ENCODE data around the gene SORCS1. TPM values are rescaled to one million over a fixed set of nuclear protein-coding genes. Genes with fewer than 3 reads are reported as not detected.
A peak's percentile ranks its signal among the peaks of the same experiment; 100 is the strongest.

The SORCS1 gene
- total RNA-seq, 1 donor from 2014 or later, result 1.1 TPM

- Histone ChIP-seq H3K4me2 (ENCODE audit: low read length) (no peak overlapping the region), H3K27ac (ENCODE audit: low read depth, low read length) (no peak overlapping the region), H2AFZ (ENCODE audit: low read depth, low read length) (peak overlapping the region; percentile 52), H3K4me3 (ENCODE audit: insufficient read depth, low read depth, low read length) (no peak overlapping the region), H3K4me1 (ENCODE audit: insufficient read depth, low read length) (no peaks in the 10 kb centered on the region), H3K27me3 (ENCODE audit: insufficient read depth, low read length) (peaks cover 18% of the 10 kb centered on the region), H4K20me1 (ENCODE audit: insufficient read depth, low read length) (no peaks in the 10 kb centered on the region), H3K9me3 (ENCODE audit: insufficient read depth, low read depth, low read length) (peaks cover 2% of the 10 kb centered on the region), H3K79me2 (ENCODE audit: insufficient read depth, low read length) (no peaks in the 10 kb centered on the region), H3K9ac (ENCODE audit: low read length) (no peak overlapping the region), H3K36me3 (ENCODE audit: insufficient read depth, low read length) (no peaks in the 10 kb centered on the region)
- FAIRE-seq (no peak), DNase-seq (ENCODE audit: low read depth) (no peak)
- peak overlapping the region; percentile 76 for H3K4me3 Mint-ChIP-seq (ENCODE audit: unreplicated experiment)
- H3K36me3 Mint-ChIP-seq (ENCODE audit: low read depth, unreplicated experiment), result no peaks in the 10 kb centered on the region
- H3K27me3 Mint-ChIP-seq (ENCODE audit: low read depth, unreplicated experiment), result peaks cover 26% of the 10 kb centered on the region
- no peaks in the 10 kb centered on the region for H3K9me3 Mint-ChIP-seq (ENCODE audit: unreplicated experiment)
- TF ChIP-seq CTCF (IDR thresholded peaks at IDR 0.05; ENCODE audit: insufficient read depth, low read depth, low read length), result no peak
- no peak for TF ChIP-seq EZH2 (IDR thresholded peaks at IDR 0.05; ENCODE audit: insufficient read depth, low read length)
- no peaks in the 10 kb centered on the region for H3K4me1 Mint-ChIP-seq (ENCODE audit: low read depth, unreplicated experiment)
- no peak overlapping the region for H3K27ac Mint-ChIP-seq (ENCODE audit: unreplicated experiment)
These were observed 1.2 kb downstream of the SORCS1 start for GRCh38 chr10:107163076-107163855.

- Mint-ChIP-seq H3K27me3 (ENCODE audit: low read depth, unreplicated experiment) (peaks cover 19% of the 10 kb centered on the region), H3K4me1 (ENCODE audit: low read depth, unreplicated experiment) (no peaks in the 10 kb centered on the region), H3K27ac (ENCODE audit: unreplicated experiment) (no peak overlapping the region), H3K9me3 (ENCODE audit: unreplicated experiment) (no peaks in the 10 kb centered on the region), H3K4me3 (ENCODE audit: unreplicated experiment) (no peak overlapping the region), H3K36me3 (ENCODE audit: low read depth, unreplicated experiment) (no peaks in the 10 kb centered on the region)
- H3K4me3 ChIP-seq (ENCODE audit: insufficient read depth, low read depth, low read length), result no peak overlapping the region
- H3K27ac ChIP-seq (ENCODE audit: low read depth, low read length), result no peak overlapping the region
- H3K9me3 ChIP-seq (ENCODE audit: insufficient read depth, low read depth, low read length), result peaks cover 2% of the 10 kb centered on the region
- no peak for DNase-seq (ENCODE audit: low read depth)
- H3K4me2 ChIP-seq (ENCODE audit: low read length), result no peak overlapping the region
- H3K4me1 ChIP-seq (ENCODE audit: insufficient read depth, low read length), result no peaks in the 10 kb centered on the region
- peaks cover 18% of the 10 kb centered on the region for H3K27me3 ChIP-seq (ENCODE audit: insufficient read depth, low read length)
- no peak overlapping the region for H3K9ac ChIP-seq (ENCODE audit: low read length)
- FAIRE-seq, result no peak
- no peaks in the 10 kb centered on the region for H3K36me3 ChIP-seq (ENCODE audit: insufficient read depth, low read length)
- H4K20me1 ChIP-seq (ENCODE audit: insufficient read depth, low read length), result no peaks in the 10 kb centered on the region
- H2AFZ ChIP-seq (ENCODE audit: low read depth, low read length), result no peak overlapping the region
- TF ChIP-seq EZH2 (IDR thresholded peaks at IDR 0.05; ENCODE audit: insufficient read depth, low read length) (no peak), CTCF (IDR thresholded peaks at IDR 0.05; ENCODE audit: insufficient read depth, low read depth, low read length) (no peak)
- H3K79me2 ChIP-seq (ENCODE audit: insufficient read depth, low read length), result no peaks in the 10 kb centered on the region
These were observed 3.6 kb downstream of the SORCS1 start for GRCh38 chr10:107160866-107161265.

- H3K4me3 ChIP-seq (ENCODE audit: insufficient read depth, low read depth, low read length), result no peak overlapping the region
- FAIRE-seq (no peak), DNase-seq (ENCODE audit: low read depth) (no peak)
- Mint-ChIP-seq H3K36me3 (ENCODE audit: low read depth, unreplicated experiment) (no peaks in the 10 kb centered on the region), H3K27me3 (ENCODE audit: low read depth, unreplicated experiment) (peaks cover 15% of the 10 kb centered on the region), H3K9me3 (ENCODE audit: unreplicated experiment) (no peaks in the 10 kb centered on the region), H3K27ac (ENCODE audit: unreplicated experiment) (no peak overlapping the region), H3K4me3 (ENCODE audit: unreplicated experiment) (no peak overlapping the region), H3K4me1 (ENCODE audit: low read depth, unreplicated experiment) (no peaks in the 10 kb centered on the region)
- H3K36me3 ChIP-seq (ENCODE audit: insufficient read depth, low read length), result no peaks in the 10 kb centered on the region
- H3K9ac ChIP-seq (ENCODE audit: low read length), result no peak overlapping the region
- H3K79me2 ChIP-seq (ENCODE audit: insufficient read depth, low read length), result no peaks in the 10 kb centered on the region
- TF ChIP-seq EZH2 (IDR thresholded peaks at IDR 0.05; ENCODE audit: insufficient read depth, low read length) (no peak), CTCF (IDR thresholded peaks at IDR 0.05; ENCODE audit: insufficient read depth, low read depth, low read length) (no peak)
- peaks cover 2% of the 10 kb centered on the region for H3K9me3 ChIP-seq (ENCODE audit: insufficient read depth, low read depth, low read length)
- no peaks in the 10 kb centered on the region for H3K4me1 ChIP-seq (ENCODE audit: insufficient read depth, low read length)
- H3K27me3 ChIP-seq (ENCODE audit: insufficient read depth, low read length), result peaks cover 10% of the 10 kb centered on the region
- H3K27ac ChIP-seq (ENCODE audit: low read depth, low read length), result no peak overlapping the region
- H3K4me2 ChIP-seq (ENCODE audit: low read length), result no peak overlapping the region
- no peaks in the 10 kb centered on the region for H4K20me1 ChIP-seq (ENCODE audit: insufficient read depth, low read length)
- no peak overlapping the region for H2AFZ ChIP-seq (ENCODE audit: low read depth, low read length)
These were observed 4.6 kb downstream of the SORCS1 start for GRCh38 chr10:107159871-107160270.
